Middle frontal gyrus (tissue), 1 donor: ENCODE measurements around the gene TCAF1.

Experiments
- DNase-seq: peaks from one replicate; pipeline ENCODE4 v3.0.0-alpha.2; 2015; ENCODE audit warnings: low spot score; ENCODE audit errors: extremely low spot score

Gene TCAF1, protein sequence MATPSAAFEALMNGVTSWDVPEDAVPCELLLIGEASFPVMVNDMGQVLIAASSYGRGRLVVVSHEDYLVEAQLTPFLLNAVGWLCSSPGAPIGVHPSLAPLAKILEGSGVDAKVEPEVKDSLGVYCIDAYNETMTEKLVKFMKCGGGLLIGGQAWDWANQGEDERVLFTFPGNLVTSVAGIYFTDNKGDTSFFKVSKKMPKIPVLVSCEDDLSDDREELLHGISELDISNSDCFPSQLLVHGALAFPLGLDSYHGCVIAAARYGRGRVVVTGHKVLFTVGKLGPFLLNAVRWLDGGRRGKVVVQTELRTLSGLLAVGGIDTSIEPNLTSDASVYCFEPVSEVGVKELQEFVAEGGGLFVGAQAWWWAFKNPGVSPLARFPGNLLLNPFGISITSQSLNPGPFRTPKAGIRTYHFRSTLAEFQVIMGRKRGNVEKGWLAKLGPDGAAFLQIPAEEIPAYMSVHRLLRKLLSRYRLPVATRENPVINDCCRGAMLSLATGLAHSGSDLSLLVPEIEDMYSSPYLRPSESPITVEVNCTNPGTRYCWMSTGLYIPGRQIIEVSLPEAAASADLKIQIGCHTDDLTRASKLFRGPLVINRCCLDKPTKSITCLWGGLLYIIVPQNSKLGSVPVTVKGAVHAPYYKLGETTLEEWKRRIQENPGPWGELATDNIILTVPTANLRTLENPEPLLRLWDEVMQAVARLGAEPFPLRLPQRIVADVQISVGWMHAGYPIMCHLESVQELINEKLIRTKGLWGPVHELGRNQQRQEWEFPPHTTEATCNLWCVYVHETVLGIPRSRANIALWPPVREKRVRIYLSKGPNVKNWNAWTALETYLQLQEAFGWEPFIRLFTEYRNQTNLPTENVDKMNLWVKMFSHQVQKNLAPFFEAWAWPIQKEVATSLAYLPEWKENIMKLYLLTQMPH

DNA sequence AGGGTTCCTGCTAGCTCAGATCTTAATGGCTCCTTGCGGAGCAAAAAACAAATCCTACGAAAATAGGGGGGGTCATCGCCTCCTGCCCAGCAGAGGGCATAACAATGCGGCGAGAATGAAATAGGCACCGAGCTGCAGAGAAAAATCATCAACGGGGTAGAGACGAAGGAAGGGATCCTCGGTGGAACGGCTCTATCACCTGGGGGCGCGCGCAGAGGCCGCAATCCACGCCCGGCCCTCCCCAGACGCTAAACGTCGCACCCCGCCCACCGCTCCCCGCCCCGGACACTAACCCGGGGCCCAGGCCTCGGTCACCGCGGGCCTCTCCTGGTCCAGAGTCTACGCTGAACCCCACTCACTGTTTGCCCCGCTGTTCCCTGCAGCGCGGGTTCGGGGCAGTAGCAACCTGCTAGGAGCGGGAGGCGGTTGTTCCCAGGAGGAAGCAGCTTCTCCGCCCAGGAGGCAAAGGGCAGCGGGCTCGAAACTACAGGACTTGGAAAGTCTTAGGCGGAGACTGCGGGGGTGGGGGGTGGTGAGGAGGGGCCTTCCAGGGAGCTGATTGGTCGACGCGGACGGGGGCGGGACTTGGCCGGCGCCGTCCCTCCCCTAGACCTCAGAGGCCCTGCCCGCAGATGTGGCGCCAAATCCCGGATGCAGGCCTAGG, at the start of gene TCAF1:
Gene TCAF1 (minus strand): TSS at position 509 of the 664 bp plus-strand sequence. CDS start 25,568 bp downstream, outside the sequence.
- peak; percentile 82 for DNase-seq

DNA sequence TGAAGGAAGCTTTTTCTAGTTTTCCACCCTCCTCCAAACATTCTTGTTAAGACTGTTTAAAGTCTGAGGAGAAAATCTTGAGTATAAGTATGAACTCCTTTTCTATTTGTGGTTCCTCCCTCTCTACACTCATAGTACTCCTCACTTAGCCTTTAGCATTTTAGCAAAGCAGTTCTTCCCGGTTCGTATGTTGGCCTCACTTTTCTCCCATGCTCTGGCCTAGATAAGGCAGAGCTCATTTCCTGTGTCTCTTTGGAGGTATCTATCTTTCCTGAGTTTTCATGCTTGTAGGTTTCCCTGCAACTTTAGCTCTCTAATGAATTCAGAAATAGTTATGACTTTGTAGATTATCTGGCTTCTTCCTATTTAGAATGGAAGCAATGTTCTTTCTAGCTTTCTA, 46.8 kb upstream of the TCAF1 start:
- no peak for DNase-seq

- DNase-seq: no peak
These were observed 45.1 kb upstream of the TCAF1 start for GRCh38 chr7:143947111-143947510.

GRCh38 chr7:143945423-143945822, 43.4 kb upstream of the TCAF1 start:
- DNase-seq: no peak

DNA sequence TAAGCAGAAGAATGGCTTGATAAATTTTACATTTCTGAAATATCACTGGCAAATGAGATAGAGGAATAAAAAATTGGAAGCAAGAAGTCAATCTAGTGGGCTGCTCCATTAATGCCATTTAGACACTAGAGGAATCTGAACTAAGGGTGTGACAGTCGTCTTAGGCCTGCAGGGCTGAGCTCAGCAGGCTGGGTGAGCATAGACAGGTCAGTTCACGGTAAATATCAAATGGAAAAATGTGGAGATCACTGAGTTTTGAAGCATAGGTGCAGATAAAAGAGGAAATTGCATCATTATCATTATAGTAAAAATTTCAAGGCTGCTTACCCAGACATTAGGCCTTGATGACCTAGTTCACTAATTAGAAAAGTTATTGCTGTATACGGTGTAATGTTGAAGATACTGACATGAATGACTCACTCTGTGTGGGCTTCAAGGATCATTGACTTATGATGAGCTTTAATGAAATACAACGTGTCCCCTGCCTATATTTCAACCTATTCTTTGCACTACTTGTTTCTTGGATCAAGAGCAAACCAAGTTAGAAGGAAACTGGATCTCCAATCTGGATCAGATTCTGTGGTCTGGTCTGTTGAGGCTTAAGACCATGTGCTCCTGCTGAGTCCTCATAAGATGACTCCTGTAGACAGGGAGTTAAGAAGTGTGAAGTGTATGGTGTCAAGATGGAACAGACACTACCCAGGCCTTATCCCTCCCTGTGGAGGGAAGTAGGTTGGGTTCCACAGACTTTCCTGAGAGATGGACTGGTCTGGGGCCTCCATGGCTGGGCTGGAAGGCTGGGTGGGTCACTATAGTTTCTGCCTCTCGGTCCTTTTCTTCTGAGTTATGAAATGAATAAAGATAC, 36.6 kb upstream of the TCAF1 start:
- DNase-seq: no peak

DNA sequence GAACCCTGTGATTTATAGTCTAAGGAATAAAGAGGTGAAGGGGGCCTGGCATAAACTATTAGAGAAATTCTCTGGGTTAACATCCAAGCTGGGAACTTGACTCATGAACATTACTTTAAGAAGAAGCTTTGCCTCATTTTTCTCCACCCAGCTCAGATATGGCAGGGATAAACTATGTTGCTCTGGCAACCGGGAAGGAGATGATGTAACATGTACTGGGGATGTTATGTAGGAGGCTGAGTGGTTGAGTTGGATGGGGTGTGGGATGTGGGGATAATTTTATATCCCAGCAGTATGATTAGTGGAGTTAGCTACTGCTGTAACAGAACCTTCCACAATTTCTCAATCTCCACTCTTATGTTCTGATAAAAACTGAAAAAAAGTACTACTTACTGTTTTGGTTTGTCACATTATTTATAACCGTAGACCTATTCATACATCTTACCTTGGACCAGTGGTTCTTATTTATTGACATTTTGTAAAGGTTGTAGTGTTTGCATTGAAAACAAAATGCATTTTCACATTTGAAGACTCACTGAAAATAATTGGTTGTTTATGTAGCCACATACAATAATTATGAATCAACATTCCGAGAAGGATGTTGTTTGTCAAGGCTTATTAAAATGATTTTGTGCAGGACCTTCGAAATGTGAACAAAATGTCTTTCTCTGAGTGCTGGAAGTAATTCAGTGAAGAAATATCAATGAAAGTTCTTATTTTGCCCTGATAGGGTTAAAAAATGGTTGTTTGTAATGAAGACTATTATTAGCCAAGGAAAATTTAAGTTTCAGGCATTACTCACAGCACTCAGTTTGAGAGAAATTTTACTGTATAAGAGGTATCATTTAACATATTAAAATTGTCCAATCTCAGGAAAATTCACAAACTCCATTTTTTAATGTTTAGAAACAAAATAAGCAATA, 34.4 kb upstream of the TCAF1 start:
- DNase-seq: no peak

- no peak for DNase-seq
These were observed 32.8 kb upstream of the TCAF1 start, which contains the start of gene OR2F2 for GRCh38 chr7:143934526-143935325. Gene OR2F2, plus strand, starts transcription at chr7:143935233. Its CDS starts 0 bp downstream, at chr7:143935233.

DNA sequence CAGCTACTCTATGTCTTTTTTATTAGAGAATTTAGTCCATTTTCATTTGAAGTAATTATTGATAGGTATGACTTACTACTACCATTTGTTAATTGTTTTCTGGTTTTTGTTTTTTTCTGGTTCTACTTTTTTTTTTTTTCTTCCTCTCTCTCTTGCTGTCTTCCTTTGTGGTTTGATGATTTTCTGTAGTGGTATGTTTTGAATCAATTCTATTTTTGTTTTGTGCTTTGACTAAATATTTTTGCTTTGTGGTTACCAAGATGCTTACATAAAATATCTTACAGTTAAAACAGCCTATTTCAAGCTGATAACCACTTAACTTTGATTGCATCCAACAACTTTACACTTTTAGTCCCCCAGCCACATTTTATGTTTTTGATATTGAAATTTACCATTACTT, 29.8 kb upstream of the TCAF1 start:
- DNase-seq: no peak

DNA sequence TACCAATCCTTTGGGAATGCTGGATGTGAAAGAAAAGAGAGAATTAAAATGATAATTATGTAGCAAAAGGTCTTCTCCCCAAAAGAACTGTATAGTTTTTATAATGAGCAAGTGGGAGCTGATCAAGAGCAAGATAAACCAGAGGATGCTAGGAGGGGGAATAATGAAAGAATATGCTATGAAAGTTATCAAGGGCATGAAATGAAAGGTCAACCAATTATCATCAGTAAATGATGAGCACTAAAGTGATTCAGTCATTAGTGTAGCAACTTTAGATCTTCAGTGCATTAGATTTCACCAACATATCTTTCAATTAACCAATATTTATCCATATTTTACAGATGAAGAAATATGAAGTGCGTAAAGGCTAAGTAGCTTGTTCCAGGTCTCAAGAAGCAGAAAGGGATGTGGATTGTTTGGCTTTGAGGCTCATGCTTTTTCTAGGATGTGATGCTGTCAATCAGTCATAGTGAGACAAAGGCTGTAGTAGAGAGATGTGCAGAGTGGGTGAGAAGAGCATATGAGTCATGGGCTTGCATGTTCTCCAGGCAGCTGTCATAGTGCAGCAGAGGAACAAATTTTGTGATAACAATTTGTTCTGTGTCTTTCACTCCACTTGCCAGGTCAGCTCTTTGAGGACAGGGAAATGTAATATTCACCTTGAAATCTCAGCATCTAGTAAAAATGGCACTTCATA, 27.4 kb upstream of the TCAF1 start:
- DNase-seq: no peak

DNA sequence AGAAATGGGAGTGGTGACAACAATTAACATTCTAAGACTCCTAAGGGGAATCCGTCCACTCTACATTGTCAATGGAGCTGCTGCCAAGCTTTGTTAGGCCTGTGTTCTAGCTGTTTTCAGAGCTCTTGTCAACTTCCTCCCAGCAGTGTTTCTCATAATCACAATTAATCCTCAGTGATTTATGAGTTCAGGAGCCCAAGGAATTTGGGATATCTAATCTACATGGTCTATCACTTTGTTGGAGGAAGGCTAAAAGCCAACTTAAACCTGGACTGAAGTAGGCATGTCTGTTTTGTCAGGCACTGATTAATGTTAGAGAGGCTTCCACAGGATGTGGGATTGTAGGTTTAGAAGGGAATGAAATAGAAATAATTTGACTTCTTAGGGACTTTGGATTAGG, 22.9 kb upstream of the TCAF1 start:
- no peak for DNase-seq

- no peak for DNase-seq
These were observed 13.1 kb upstream of the TCAF1 start for GRCh38 chr7:143914938-143915652.

- no peak for DNase-seq
These were observed 12.1 kb upstream of the TCAF1 start for GRCh38 chr7:143913945-143914615.

- no peak for DNase-seq
These were observed 8.7 kb upstream of the TCAF1 start for GRCh38 chr7:143910473-143911248.

- no peak for DNase-seq
These were observed 7.9 kb upstream of the TCAF1 start for GRCh38 chr7:143909863-143910262.

DNA sequence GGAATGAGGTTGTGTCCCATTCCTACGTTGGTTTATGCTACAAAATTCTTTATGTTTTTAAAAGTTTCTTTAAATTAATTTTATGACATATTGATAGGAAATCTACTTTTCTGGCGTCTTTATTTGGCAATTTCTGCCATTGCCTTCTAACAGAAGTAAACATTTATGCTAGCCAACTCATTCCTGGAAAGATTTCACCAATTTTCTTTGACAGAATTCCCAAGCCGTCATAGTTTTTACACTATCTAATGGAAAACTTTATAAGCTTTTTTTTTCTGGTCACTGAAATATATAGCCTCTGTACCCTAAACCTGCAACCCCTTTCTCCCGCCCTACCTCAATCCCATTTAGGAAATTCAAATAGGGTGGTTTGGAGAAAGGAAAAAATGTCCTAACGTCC, 6.1 kb upstream of the TCAF1 start:
- no peak for DNase-seq

DNA sequence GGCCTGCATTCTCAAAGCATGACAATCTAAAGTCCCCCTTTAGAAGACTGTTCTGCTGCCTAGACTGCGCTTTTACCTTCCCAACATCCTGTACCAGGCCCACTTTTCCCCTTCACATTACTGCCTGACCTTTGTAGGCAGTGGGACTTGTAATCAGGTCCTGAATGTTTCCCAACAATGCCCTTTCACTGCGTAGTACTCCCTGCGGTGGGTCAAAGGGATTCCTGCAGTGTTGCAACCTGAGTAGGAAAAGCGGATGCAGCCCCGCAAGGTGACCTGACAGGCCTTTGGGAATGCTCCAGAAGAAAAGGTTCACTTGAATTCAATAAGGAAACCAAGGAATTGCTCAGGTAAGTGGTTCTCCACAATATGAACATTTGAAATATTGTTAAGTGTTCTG, 4.9 kb upstream of the TCAF1 start:
- no peak for DNase-seq
